Glomerular visceral epithelial cell (primary cell): ENCODE measurements around the gene SLC35G3.
"Not testable (repeated sequence)": the region's sequence is repeated elsewhere in the genome, so short reads cannot be mapped to it uniquely, and the experiment has no call there.

Experiments used
- DNase-seq: peaks from one replicate; pipeline ENCODE4 v3.0.0-alpha.2; 2016; ENCODE audit errors: extremely low spot score

The SLC35G3 gene

DNA sequence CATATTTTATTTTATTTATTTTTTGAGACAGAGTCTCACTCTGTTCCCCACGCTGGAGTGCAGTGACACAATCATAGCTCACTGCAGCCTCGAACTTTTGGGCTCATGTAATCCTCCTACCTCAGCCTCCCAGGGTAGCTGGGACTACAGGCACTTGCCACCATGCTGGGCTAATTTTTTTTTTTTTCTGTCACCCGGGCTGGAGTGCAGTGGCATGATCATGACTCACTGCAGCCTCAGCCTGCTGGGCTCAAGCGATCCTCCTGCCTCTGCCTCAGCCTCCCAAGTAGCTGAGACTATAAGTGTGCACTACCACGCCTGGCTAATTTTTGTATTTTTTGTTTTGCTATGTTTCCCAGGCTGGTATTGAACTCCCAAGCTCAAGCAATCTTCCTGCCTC, 29.5 kb downstream of the SLC35G3 start:
- no peak for DNase-seq

DNA sequence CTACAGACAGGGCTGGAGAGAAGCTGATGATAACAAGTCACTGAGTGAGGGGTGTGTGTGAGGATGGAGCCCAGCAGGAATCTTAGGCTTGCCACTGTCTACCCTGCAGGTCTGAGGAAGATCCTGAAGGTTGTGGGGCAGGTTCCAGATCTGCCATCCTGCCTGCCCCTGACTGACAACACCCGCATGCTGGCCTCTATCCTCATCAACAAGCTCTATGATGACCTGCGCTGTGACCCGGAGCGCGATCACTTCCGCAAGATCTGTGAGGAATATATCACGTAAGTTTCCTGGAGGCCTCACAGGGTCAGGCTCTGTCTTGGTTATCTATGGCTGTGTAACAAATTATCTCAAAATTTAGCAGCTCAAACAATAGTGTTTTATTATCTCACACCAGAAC, 30.3 kb downstream of the SLC35G3 start:
- no peak for DNase-seq

DNA sequence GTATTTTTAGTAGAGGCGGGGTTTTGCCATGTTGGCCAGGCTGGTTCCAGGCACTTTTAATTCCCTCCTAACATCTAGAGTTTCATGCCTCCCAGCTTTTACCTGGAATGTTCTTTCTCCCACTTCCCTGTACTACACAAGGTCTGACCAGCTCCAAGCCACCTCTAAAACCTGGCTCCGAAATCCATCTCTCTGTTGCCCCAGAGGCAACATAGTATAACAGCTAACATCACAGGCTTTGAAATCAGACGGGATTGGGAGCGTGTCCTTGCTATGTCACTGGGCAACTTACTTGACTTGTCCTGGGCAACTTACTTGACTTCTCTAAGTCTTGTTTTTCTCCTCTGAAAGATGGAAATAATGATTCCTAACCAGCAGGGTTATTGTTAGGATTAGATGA, 31.4 kb downstream of the SLC35G3 start:
- no peak for DNase-seq

DNA sequence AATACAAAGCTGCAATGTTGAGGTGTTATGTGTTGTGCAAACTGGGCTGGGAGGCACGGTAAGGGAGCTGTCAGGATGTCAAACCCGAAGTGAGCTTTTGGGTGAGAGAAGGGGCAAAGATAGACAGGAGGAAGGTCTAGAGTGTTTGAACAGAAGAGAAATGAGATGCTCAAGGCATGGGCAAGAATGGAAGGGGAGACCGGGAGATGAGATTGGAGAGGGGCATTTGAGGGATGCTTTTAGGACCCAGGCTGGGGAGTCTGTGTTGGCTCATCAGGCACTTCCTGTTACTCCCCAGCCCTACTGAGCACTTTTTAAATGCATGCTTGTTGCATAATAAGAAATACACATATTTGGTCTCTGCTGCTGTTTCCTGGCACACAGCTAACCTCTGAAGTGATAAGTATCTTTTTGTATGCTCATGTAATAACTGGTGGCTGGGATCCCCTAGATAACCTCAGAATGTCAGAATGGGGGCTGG, 32.9 kb downstream of the SLC35G3 start:
- DNase-seq, result no peak

DNA sequence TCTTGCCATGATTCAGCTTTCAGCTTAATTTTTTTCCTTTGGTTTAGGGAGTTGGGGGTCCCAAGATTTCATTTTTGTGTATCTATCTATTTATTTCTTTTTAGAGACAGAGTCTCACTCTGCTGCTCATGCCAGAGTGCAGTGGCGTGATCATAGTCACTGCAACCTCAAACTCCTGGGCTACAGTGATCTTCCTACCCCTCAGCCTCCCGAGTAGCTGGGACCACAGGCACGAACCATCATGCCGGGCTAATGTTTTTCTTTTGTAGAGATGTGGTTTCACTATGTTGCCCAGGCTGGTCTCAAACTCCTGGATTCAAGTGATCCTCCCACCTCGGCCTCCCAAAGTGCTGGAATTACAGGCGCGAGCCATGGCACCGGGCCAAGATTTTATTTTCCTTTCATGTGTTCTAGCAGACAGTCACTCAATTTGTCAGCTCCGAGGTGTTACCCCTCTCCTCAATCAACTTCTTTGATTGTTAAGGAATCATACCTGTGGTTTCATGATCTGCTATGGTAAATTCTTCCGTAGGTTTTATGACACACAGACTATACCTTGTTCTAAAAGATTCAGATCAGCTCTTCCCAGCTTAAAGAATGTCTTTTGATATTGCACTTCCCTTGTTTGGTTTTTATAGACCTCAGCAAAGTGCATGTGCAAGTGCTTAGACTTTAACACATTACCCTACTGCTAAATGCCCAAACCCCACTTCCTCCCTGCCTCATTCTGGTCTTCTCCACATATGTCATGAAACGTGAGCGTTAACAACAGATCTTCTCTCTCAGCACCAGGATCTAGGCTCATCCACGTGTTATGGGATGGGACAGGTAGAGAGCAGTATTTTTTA, 33.6 kb downstream of the SLC35G3 start:
- DNase-seq, result no peak

DNA sequence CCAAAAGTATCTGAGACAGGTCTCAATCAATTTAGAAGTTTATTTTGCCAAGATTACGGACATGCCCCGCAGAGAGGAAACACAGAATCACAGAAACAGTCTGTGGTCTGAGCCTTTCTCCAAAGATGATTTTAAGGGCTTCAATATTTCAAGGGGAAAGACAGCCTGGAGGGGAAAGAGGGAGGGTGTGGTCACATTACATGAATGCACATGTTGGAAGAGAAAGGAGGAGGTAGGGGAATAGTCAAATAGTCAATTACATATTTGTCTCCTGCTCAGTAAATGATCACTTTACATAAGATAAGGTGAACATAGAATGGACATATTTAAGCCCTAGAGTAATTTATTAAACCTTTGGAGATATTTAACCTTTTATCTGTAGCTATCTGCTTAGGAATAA, 34.3 kb downstream of the SLC35G3 start:
- no peak for DNase-seq

DNA sequence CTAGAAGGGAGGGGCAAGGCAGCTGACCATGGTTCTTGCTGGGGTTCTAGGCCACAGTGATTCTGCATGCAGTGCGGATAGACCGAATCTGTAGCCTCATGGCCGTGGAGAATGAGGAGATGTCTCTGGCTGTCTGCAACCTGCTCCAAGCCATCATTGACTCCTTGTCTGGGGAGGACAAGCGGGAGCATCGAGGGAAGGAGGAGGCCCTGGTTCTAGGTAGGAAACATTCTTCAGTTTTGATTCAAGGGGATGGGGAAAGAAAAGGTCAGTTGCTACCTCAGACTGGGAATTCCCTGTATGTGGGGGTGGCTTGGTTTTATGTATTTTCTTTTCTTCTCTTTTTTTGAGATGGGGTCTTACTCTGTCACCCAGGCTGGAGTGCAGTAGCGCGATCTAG, 38.9 kb downstream of the SLC35G3 start:
- no peak for DNase-seq

DNA sequence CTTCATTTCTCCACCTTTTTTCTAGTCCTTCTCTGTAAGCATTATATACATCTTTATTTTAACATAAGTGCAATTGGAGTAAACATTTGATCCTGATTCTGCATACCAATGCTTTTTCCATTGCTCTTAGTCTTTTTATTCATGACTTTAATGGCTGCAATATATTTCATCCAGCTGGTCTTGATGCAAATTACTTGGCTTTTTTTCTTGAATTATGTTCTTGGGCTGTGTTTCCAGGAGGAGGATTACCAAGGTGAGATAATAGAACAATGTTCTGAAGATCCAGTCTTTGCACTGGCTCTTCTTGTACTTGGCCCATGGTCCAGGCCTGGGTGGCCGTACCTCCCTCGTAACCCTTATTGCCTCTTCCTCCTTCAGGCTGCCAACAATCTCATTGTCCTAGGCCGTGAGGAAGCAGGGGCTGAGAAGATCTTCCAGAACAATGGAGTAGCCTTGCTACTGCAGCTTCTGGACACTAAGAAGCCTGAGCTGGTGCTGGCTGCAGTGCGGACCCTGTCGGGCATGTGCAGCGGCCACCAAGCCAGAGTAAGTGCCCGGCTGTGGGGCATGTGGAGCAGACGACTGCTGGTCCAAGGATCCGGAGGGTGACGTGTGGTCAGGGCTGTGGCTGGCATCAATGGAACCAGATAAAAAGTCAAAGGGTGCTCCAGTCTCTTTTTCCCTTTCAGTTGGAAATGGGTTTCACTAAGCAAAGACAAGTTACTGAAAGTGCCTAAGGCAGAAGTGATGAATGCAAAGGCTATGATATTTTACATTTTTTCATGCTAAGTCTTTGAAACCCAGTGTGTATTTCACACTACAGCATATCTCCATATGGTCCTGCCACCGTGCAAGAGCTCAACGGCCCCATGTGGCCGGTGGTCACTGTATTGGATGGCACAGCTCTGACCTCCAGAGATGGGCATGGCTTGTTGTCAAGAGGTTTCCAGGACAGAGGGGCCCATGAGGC, 39.7 kb downstream of the SLC35G3 start:
- no peak for DNase-seq

DNA sequence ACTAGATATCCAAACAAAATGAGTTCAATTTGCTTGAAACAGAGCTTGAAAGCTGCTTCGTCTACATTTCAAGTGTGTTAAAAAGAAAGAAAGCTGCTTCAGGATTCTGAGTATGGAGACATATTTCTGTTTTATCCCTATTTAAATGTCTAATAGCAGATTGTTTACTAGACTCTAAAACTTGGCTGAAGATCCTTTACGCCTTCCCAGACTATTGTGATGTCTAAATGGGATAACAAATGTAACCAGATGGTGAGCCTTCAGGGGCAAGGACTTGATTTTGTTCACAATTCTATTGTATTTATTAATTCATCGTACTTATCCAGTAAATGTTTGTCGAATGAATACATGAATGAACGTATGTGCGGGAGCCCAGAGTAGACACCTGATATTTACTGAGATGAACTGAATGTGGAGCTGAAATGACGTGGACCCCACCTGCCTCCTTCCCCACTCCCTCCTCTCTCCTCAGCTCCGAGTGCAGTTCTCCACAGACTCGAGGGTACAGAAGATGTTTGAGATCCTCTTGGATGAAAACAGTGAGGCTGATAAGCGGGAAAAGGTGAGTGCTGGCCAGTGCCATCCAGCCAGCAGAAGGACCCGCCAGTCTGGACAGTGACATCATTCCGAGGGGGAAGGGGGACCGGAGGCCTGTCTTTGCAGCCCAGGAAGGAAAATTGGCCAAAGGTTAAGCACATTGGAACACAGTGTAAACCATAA, 41.6 kb downstream of the SLC35G3 start:
- DNase-seq, result no peak

DNA sequence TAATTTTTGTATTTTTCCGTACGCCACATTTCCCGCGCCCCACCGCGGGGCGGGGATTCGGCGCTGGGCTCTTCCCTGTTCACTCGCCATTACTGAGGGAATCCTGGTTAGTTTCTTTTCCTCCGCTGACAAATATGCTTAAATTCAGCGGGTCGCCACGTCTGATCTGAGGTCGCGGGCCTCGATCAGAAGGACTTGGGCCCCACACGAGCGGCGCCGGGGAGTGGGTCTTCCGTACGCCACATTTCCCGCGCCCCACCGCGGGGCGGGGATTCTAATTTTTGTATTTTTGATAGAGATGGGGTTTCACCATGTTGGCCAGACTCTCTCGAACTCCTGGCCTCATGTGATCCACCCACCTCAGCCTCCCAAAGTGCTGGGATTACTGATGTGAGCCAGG, 43.1 kb downstream of the SLC35G3 start:
- DNase-seq, result not testable (repeated sequence)

DNA sequence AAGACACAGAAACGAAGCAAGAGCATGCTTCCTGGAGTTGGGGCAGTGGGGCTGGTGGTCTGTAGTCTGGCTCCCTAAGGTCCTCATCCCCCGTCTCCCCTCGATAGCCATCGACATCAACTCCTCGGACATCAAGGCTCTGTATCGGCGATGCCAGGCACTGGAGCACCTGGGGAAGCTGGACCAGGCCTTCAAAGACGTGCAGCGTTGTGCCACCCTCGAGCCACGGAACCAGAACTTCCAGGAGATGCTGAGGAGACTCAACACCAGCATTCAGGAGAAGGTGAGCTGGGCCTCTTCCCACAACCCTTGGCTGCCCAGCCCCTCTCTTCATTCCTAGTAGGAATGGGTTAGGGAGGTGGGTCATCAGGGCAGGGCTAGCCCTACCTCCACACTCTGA, 44.3 kb downstream of the SLC35G3 start:
- no peak for DNase-seq

DNA sequence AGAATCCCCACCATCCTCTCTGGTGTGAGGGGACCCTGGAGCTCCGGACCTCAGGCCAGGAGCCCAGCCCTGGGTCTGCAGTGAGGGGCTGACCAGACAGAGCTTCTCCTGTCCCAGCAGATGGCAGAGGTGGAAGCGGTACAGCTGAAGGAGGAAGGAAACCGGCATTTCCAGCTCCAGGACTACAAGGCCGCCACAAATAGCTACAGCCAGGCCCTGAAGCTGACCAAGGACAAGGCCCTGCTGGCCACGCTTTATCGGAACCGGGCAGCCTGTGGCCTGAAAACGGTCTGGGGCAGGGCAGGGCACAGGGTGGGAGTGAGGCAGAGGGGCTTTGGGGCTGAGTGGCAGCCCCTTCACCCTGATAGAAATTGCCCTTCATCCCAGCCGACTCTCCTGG, 46.0 kb downstream of the SLC35G3 start:
- no peak for DNase-seq

DNA sequence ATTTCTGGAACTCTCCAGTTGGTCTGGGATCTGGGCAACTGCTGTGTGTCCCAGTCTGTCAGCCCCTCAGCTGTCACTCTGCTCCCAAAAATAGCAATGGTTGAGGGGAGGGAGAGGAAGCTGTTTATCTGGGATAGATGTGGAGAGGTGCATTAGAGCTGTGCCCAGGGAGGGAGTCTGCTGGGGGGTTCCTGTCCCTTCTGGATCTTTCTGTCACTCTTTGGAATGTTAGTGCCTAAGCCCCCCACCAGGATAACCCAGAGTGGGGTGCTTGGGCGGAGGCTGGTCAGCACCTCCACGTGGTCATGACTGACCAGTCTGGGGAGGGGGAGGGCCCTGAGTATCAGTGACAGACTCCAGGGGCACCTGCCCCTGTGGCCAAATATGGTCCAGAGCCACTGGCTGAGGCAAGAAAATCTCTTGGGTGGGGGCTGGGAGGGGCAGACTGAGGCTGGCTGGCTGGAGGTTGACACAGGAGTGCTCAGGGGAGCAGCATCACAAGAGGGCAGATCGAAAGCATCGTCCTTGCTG, 46.8 kb downstream of the SLC35G3 start, which contains the start of gene UNC45B:
TSS of gene UNC45B (plus strand) at position 443 of the 531 bp plus-strand sequence. CDS start 447 bp downstream, outside the sequence.
- DNase-seq, result no peak

DNA sequence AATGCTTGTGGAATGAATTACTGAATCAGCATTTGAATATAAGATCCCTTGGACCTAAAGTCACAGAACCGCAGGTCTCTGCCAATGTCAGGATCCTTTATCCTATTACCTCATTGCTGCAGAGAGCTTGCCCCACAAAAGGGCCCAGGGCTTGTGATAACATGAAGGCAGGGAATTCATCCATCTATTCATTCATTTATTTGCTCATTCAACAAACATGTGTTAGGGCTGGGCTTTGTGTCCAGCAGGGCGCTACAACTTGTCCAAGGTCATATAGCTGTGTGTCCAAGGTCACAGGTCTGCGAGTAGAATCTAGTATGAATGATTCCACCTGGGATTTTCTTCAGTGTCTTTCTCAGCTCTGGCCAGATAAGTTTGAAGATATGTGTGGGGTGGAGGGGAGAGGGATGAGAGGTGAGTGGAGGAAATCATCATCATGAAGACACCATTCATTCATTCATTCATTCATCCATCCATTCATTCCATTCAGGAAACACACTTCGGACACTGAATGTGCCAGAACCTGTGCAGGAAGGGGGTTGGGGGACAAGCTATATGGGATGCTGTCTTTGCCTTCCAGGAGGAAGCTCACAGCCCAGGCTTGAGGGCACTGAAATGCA, 47.9 kb downstream of the SLC35G3 start:
- no peak for DNase-seq

DNA sequence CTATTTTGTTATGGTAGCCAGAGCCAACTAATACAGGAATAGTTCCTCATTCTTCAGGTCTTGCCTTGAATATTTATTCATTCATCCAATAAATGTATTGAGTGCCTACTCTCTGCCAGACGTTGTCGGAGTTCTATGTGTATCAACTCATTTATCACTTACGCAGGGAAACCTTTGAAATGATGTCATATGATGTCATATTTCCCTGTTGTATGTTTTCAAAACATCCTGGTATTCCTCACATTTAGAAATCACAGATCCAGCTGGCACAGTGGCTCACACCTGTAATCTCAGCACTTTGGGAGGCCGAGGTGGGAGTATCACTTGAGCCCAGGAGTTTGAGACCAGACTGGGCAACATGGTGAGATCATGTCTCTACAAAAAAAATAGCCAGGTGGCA, 49.4 kb downstream of the SLC35G3 start:
- DNase-seq, result no peak
